ENCODE measurements around the gene C2CD2. TPM values are rescaled to one million over a fixed set of nuclear protein-coding genes. Genes with fewer than 3 reads are reported as not detected.

Gene C2CD2
- polyA plus RNA-seq, 1 donor (not counting 4 experiments of a cell fraction or from before 2014, with no cell fraction given), result 39.9 TPM

DNA sequence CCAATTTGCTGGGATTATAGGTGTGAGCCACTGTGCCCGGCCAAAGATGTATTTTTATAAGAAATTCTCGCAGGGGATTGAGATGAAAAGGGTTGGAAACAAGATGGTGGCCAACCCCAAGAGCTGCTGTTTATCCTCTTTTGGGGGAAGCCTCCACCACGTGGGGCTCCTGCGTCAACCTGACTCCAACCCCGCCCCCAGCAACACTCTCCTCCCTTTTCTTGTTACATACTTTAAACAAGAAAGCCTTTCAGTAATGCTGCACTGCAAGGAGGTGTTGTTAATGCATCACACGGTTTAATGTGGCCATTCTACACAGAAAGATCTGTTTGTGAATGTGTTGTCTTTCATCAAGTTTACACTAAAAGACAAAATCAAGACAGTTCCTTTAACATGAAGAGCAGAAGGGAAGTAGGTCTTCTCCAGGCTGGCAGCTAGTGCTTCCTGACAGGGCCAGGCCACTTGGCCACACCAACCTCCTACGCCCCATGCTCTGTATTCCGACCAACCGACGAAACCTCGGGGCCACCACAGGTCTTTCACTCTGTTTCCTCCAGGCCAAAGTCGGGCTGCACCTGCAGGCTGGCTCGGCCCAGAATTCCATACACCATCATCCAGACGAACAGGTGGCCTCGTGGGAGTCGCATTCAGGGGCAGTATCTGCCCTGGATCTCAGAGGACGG lies 25.9 kb downstream of the C2CD2 start:
- H3K27ac ChIP-seq (ENCODE audit: control insufficient read depth, insufficient read depth, low read length), result no peak overlapping the region
- H3K4me1 ChIP-seq (ENCODE audit: control insufficient read depth, extremely low read depth, insufficient read depth, low read length), result peaks cover 43% of the 10 kb centered on the region
- H2AFZ ChIP-seq (ENCODE audit: control insufficient read depth, low read length), result no peak overlapping the region
- FAIRE-seq (no peak), DNase-seq (ENCODE audit: low read depth, low spot score) (no peak)
- peaks cover 47% of the 10 kb centered on the region for H3K79me2 ChIP-seq (ENCODE audit: control insufficient read depth, insufficient read depth, low read length)
- no peak overlapping the region for H3K4me3 ChIP-seq (ENCODE audit: control insufficient read depth in 2 of 3, extremely low read depth in 1 of 3, insufficient read depth in 2 of 3, low read depth in 1 of 3, low read length in 3 of 3)
- no peaks in the 10 kb centered on the region for H3K9me3 ChIP-seq (ENCODE audit: control insufficient read depth, low read depth, low read length)
- TF ChIP-seq, protein P1, sequence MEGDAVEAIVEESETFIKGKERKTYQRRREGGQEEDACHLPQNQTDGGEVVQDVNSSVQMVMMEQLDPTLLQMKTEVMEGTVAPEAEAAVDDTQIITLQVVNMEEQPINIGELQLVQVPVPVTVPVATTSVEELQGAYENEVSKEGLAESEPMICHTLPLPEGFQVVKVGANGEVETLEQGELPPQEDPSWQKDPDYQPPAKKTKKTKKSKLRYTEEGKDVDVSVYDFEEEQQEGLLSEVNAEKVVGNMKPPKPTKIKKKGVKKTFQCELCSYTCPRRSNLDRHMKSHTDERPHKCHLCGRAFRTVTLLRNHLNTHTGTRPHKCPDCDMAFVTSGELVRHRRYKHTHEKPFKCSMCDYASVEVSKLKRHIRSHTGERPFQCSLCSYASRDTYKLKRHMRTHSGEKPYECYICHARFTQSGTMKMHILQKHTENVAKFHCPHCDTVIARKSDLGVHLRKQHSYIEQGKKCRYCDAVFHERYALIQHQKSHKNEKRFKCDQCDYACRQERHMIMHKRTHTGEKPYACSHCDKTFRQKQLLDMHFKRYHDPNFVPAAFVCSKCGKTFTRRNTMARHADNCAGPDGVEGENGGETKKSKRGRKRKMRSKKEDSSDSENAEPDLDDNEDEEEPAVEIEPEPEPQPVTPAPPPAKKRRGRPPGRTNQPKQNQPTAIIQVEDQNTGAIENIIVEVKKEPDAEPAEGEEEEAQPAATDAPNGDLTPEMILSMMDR (optimal IDR thresholded peaks at IDR 0.05 in 1 of 3, IDR thresholded peaks at IDR 0.05 in 1 of 3, conservative IDR thresholded peaks at IDR 0.05 in 1 of 3; ENCODE audit: extremely low read depth in 1 of 3, insufficient read depth in 2 of 3, low read length in 3 of 3), result no peak
- TF ChIP-seq EZH2 (IDR thresholded peaks at IDR 0.05; ENCODE audit: low read length), result no peak
- H3K9me1 ChIP-seq (ENCODE audit: control insufficient read depth, extremely low read depth, insufficient read depth, low read length), result peaks cover 2% of the 10 kb centered on the region
- no peak overlapping the region for H3K4me2 ChIP-seq (ENCODE audit: control insufficient read depth, extremely low read depth, insufficient read depth, low read depth, low read length)
- H3K27me3 ChIP-seq (ENCODE audit: control insufficient read depth, extremely low read depth, insufficient read depth, low read length), result no peaks in the 10 kb centered on the region
- peaks cover 0 to 5% of the 10 kb centered on the region in 2 experiments for H3K36me3 ChIP-seq (ENCODE audit: control insufficient read depth in 2 of 2, extremely low read depth in 1 of 2, insufficient read depth in 2 of 2, low read length in 2 of 2)
- dilution Hi-C loops (cut with MboI; ENCODE audit: extremely low pct_ligation_motif_present, low sequenced_read_pairs), result no loop called here
- H4K20me1 ChIP-seq (ENCODE audit: control insufficient read depth, extremely low read depth, insufficient read depth, low read length), result no peaks in the 10 kb centered on the region
- no peak overlapping the region for H3K9ac ChIP-seq (ENCODE audit: control insufficient read depth, extremely low read depth, insufficient read depth, low read length)

DNA sequence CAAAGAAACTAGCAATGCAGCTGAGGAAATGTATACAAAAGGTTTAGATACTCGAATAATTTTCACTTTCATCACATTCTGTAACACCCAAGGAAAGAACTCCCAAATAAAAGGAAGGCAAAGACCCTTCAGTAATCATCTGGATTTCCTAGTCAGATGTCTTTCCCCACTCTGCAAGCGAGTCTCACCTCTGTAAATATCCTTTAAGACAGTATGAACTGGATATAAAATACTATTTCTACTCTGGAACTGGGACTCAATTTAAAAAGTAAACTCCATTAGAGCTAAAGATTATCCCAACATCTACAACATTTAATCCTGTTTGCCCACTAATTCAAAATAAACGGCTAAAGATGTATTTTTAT lies 27.0 kb downstream of the C2CD2 start:
- DNase-seq (ENCODE audit: low read depth, low spot score), result no peak
- Histone ChIP-seq H3K4me2 (ENCODE audit: control insufficient read depth, extremely low read depth, insufficient read depth, low read depth, low read length) (peak overlapping the region; percentile 87), H3K4me3 (ENCODE audit: control insufficient read depth in 2 of 3, extremely low read depth in 1 of 3, insufficient read depth in 2 of 3, low read depth in 1 of 3, low read length in 3 of 3) (peak overlapping the region in 2 of 3 experiments; percentile 61 to 77), H3K27ac (ENCODE audit: control insufficient read depth, insufficient read depth, low read length) (peak overlapping the region; percentile 82), H3K36me3 (ENCODE audit: control insufficient read depth in 2 of 2, extremely low read depth in 1 of 2, insufficient read depth in 2 of 2, low read length in 2 of 2) (peaks cover 0 to 5% of the 10 kb centered on the region in 2 experiments), H3K9ac (ENCODE audit: control insufficient read depth, extremely low read depth, insufficient read depth, low read length) (peak overlapping the region; percentile 84), H3K79me2 (ENCODE audit: control insufficient read depth, insufficient read depth, low read length) (peaks cover 49% of the 10 kb centered on the region), H3K9me1 (ENCODE audit: control insufficient read depth, extremely low read depth, insufficient read depth, low read length) (peaks cover 2% of the 10 kb centered on the region), H4K20me1 (ENCODE audit: control insufficient read depth, extremely low read depth, insufficient read depth, low read length) (no peaks in the 10 kb centered on the region), H3K9me3 (ENCODE audit: control insufficient read depth, low read depth, low read length) (no peaks in the 10 kb centered on the region), H3K27me3 (ENCODE audit: control insufficient read depth, extremely low read depth, insufficient read depth, low read length) (no peaks in the 10 kb centered on the region), H3K4me1 (ENCODE audit: control insufficient read depth, extremely low read depth, insufficient read depth, low read length) (peaks cover 36% of the 10 kb centered on the region), H2AFZ (ENCODE audit: control insufficient read depth, low read length) (peak overlapping the region; percentile 66)
- FAIRE-seq, result no peak
- dilution Hi-C loops (cut with MboI; ENCODE audit: extremely low pct_ligation_motif_present, low sequenced_read_pairs), result no loop called here
- TF ChIP-seq, protein P1 (optimal IDR thresholded peaks at IDR 0.05 in 1 of 3, IDR thresholded peaks at IDR 0.05 in 1 of 3, conservative IDR thresholded peaks at IDR 0.05 in 1 of 3; ENCODE audit: extremely low read depth in 1 of 3, insufficient read depth in 2 of 3, low read length in 3 of 3), result no peak
- no peak for TF ChIP-seq EZH2 (IDR thresholded peaks at IDR 0.05; ENCODE audit: low read length)
